Activated B cell treated with CpG ODN at 0.5 μM for 24 hours (primary cell): ENCODE data around the gene PANK4. TPM values are rescaled to one million over a fixed set of nuclear protein-coding genes. Genes with fewer than 3 reads are reported as not detected.

Experiments used
- ATAC-seq: fragments of 200-7000 bp; cut with Tn5 transposase; one replicate; pipeline ENCODE4 v1.10.0; 2021; ENCODE audit warnings: low read depth, mild to moderate bottlenecking, moderate library complexity
- CTCF ChIA-PET: fragments of 350-600 bp; sonication (Branson Sonifier 250); formaldehyde crosslinking; loops from one replicate; lab custom pipeline; 2021; ENCODE audit warnings: antibody characterized with exemption; lab: Charles Lee
- POLR2A ChIA-PET: fragments of 350-600 bp; sonication (Branson Sonifier 250); formaldehyde crosslinking; loops from one replicate; lab custom pipeline; 2021; ENCODE audit warnings: antibody characterized with exemption; lab: Charles Lee
- DNase-seq: peaks from one replicate; pipeline ENCODE4 v3.0.0; 2022
- H3K27ac Mint-ChIP-seq: one replicate; pipeline ENCODE4 v1.8.0; 2020; ENCODE audit warnings: mixed read lengths
- H3K27me3 Mint-ChIP-seq: one replicate; pipeline ENCODE4 v1.8.0; 2021; ENCODE audit warnings: mixed read lengths
- H3K36me3 Mint-ChIP-seq: one replicate; pipeline ENCODE4 v1.8.0; 2021; ENCODE audit warnings: low read depth, mixed read lengths
- H3K4me1 Mint-ChIP-seq: one replicate; pipeline ENCODE4 v1.8.0; 2021; ENCODE audit warnings: mixed read lengths
- H3K4me3 Mint-ChIP-seq: one replicate; pipeline ENCODE4 v1.8.0; 2020; ENCODE audit warnings: mild to moderate bottlenecking, mixed read lengths
- H3K9me3 Mint-ChIP-seq: one replicate; pipeline ENCODE4 v1.8.0; 2020; ENCODE audit warnings: mixed read lengths
- CTCF ChIP-seq: fragments of 200-600 bp; IDR thresholded peaks from one replicate; pipeline ENCODE4 v1.8.0; 2022; ENCODE audit warnings: antibody characterized with exemption, mild to moderate bottlenecking
- intact Hi-C: fragments of 100-400 bp; cut with micrococcal nuclease; formaldehyde crosslinking; loops from one replicate; pipeline ENCODE4 v1.15.1; 2024
- total RNA-seq: library from RNA; stranded (reverse); gene quantifications from 2 replicates; pipeline ENCODE4 v1.2.3, GENCODE V29; 2022

The PANK4 gene
- total RNA-seq, 1 donor from 2014 or later = 54.0 TPM

DNA sequence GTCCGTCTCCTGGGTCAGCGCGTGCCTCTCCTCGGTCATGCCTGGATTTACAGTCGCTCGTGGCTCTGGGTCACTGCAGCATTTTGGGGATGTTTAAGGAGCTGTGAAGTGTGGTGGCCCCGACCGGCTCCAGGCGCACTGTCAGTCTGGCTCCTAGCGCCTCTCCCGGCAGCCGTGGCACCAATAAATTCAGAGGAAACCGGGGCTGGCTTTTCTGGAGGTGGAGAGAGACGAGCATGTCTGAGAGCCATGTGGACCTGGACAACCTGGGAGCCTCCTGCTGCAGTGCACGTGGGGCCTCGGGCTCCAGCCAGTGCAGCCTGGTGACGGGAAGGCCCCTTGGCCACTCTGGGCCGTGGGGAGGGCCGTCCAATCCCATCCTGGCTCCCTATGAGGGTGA is 33.2 kb downstream of the PANK4 start:
- TF ChIP-seq CTCF = no peak
- Mint-ChIP-seq H3K27ac (no peak overlapping the region), H3K4me1 (peaks cover 48% of the 10 kb centered on the region), H3K9me3 (peaks cover 8% of the 10 kb centered on the region), H3K4me3 (no peak overlapping the region), H3K36me3 (peaks cover 13% of the 10 kb centered on the region), H3K27me3 (no peaks in the 10 kb centered on the region)
- POLR2A ChIA-PET = no interaction called here
- CTCF ChIA-PET = no interaction called here
- no peak for ATAC-seq
- DNase-seq = no peak
- intact Hi-C loops = no loop called here

DNA sequence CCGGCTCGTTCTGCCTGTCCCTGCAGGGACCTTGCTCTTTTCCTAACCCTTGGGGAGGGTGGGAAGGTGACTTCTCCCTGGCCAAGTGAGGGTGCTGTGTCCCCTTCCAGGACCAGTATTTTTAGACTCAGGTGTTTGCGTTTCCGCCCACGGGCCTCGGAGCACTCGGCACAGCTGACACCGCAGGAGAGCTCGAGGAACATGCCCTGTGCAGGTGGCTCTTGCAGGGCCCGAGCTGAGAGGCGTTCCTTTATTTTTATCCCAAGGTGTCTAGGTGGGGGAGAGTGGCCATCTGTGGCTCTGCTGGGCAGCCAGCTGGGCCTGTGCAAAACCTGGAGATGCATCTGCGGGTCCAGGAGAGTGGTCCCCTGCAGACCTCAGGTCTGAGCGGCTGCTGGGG is 34.3 kb downstream of the PANK4 start:
- ChIA-PET POLR2A (no interaction called here), CTCF (no interaction called here)

GRCh38 chr1:2489615-2490014 is 36.8 kb downstream of the PANK4 start:
- ChIA-PET CTCF (no interaction called here), POLR2A (no interaction called here)
- H3K9me3 Mint-ChIP-seq = peaks cover 8% of the 10 kb centered on the region
- H3K4me1 Mint-ChIP-seq = peaks cover 16% of the 10 kb centered on the region
- no peak for TF ChIP-seq CTCF
- DNase-seq = no peak
- intact Hi-C loops = no loop called here
- H3K4me3 Mint-ChIP-seq = no peak overlapping the region
- H3K27ac Mint-ChIP-seq = no peak overlapping the region
- peaks cover 16% of the 10 kb centered on the region for H3K36me3 Mint-ChIP-seq
- H3K27me3 Mint-ChIP-seq = no peaks in the 10 kb centered on the region
- ATAC-seq = no peak

More for the DNA sequence above, 34.3 kb downstream of the PANK4 start:
- H3K4me3 Mint-ChIP-seq = no peak overlapping the region
- H3K9me3 Mint-ChIP-seq = peaks cover 8% of the 10 kb centered on the region
- H3K27me3 Mint-ChIP-seq = no peaks in the 10 kb centered on the region
- DNase-seq (no peak), ATAC-seq (no peak)
- peaks cover 36% of the 10 kb centered on the region for H3K4me1 Mint-ChIP-seq
- no peak for TF ChIP-seq CTCF
- H3K27ac Mint-ChIP-seq = no peak overlapping the region
- intact Hi-C loops = no loop called here
- peaks cover 16% of the 10 kb centered on the region for H3K36me3 Mint-ChIP-seq

DNA sequence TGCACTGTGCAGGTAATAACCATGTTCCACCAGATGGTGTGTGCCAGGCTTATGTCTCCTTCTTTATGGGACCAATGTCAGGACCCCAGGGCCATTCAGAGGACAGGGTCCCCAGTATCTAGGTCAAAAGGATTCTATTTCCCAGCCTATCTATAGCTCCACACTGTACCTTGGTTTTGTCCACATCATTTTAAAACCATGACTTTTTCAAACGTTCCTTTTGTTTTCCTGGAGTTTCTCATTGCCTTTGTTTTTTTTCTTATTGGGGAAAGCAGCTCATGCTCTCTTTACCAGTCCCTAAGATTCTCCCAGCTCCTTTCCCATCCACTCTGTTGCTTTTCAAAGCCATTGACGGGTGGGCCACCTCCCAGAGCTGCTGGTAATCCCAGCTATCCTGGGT is 37.7 kb downstream of the PANK4 start:
- ChIA-PET CTCF (no interaction called here), POLR2A (no interaction called here)
- no peak for TF ChIP-seq CTCF
- Mint-ChIP-seq H3K27ac (no peak overlapping the region), H3K36me3 (peaks cover 16% of the 10 kb centered on the region), H3K4me1 (peaks cover 13% of the 10 kb centered on the region), H3K27me3 (no peaks in the 10 kb centered on the region), H3K9me3 (peaks cover 8% of the 10 kb centered on the region), H3K4me3 (no peak overlapping the region)
- ATAC-seq = no peak
- DNase-seq = no peak
- intact Hi-C loops = no loop called here

- H3K4me1 Mint-ChIP-seq = peaks cover 6% of the 10 kb centered on the region
- intact Hi-C loops = no loop called here
- H3K4me3 Mint-ChIP-seq = no peak overlapping the region
- ATAC-seq (no peak), DNase-seq (no peak)
- ChIA-PET CTCF (no interaction called here), POLR2A (interaction anchor here (1.1 kb wide), 1 partner anchor 40 kb away, joined by 3 read pairs; the partner anchor contains the start of gene PANK4)
- peaks cover 8% of the 10 kb centered on the region for H3K9me3 Mint-ChIP-seq
- no peak for TF ChIP-seq CTCF
- H3K27ac Mint-ChIP-seq = no peak overlapping the region
- H3K27me3 Mint-ChIP-seq = no peaks in the 10 kb centered on the region
- H3K36me3 Mint-ChIP-seq = peaks cover 16% of the 10 kb centered on the region
Measured at GRCh38 chr1:2486558-2486957, 39.8 kb downstream of the PANK4 start.
